Germinal center (tissue), 1 donor: ENCODE measurements around the gene SLIRP.
"Not testable (repeated sequence)": the region's sequence is repeated elsewhere in the genome, so short reads cannot be mapped to it uniquely, and the experiment has no call there.

Experiments used
- DNase-seq: peaks from one replicate; pipeline ENCODE4 v3.0.0; 2012; ENCODE audit warnings: mixed read lengths, low spot score

The SLIRP gene

DNA sequence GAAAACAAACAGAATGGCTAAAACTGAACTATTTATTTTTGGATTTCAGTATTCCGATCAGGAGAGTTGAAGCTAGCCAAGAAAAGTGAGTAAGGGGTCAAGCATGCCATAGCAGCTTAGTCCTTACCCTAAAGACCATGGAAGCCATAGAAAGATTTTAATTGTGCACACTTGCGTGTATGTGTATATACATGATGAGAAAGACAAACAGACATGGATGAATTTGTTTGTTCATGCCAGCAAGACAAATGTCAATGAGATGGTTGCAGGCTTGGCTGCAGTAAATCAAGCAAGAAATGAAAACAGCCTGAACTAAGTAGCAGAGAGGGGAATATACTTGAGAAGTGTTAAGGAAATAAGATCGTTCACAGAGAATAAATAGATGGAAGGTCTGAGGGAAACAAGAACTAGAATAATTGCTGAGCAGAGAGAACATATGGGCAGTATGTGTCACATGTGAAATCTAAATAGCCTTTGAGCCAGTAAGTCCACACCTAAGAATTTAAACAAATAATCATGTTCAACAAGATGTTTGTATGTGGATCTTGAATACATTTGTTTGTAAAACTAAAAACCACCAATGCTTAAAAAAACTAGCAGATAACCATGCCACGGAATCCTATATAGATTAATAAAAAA is 38.3 kb downstream of the SLIRP start:
- no peak for DNase-seq

DNA sequence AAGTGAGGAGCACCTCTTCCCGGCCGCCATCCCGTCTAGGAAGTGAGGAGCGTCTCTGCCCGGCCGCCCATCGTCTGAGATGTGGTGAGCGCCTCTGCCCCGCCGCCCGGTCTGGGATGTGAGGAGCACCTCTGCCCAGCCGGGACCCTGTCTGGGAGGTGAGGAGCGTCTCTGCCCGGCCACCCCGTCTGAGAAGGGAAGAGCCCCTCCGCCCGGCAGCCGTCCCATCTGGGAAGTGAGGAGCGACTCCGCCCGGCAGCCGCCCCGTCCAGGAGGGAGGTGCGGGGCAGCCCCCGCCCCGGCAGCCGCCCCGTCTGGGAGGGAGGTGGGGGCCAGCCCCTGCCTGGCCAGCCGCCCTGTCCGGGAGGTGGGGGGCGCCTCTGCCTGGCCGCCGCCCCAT is 39.5 kb downstream of the SLIRP start:
- DNase-seq = not testable (repeated sequence)

DNA sequence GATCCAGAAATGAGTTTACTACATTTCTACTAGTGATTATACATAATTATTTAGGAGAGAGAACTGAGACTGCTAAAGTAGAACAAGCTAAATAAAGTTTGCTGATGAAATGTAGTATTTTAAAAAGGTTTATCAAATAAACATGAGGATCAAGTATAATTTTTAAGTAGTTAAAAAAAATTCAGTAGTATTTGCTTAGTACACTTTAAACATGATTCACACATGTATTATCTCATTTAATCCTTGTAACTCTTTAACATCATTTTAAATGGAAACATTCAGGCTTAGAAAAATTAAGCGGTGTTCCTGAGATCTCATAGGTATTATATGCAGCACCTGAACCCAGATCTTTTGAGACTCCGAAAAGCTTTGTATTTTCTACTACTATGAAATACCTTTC is 44.4 kb downstream of the SLIRP start:
- no peak for DNase-seq

DNA sequence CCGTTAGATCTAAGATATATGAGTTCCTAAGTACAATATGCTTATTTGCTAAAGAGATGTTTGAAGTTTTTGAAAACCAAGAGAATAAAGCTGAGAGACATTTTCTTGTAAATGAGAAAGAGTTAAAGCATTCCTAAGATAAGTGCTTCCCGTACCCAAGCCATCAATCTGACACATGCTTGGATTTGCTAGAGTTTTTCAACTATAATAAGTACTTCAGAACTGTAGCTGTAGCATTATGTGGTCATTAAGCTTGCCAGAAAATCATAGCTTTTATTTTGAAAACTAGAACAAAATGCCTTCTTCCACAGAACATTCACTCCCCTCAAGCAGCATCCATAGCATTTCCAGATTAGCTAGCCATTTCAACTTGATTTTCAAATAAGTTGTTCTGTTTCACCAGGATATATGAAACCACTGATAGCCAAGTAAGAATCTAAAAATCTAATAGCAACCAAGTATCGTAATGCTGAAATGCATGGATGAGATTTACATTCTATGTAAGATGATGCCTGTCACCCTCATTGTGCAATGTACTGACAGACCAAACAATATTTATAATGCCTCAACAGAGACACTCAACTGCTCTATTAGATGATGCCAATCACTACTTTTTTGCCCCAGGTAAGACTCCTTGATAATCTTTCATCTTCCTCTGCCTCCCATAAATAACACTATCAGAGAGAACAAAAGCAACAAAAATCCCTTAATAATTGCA is 45.1 kb downstream of the SLIRP start:
- DNase-seq = no peak

DNA sequence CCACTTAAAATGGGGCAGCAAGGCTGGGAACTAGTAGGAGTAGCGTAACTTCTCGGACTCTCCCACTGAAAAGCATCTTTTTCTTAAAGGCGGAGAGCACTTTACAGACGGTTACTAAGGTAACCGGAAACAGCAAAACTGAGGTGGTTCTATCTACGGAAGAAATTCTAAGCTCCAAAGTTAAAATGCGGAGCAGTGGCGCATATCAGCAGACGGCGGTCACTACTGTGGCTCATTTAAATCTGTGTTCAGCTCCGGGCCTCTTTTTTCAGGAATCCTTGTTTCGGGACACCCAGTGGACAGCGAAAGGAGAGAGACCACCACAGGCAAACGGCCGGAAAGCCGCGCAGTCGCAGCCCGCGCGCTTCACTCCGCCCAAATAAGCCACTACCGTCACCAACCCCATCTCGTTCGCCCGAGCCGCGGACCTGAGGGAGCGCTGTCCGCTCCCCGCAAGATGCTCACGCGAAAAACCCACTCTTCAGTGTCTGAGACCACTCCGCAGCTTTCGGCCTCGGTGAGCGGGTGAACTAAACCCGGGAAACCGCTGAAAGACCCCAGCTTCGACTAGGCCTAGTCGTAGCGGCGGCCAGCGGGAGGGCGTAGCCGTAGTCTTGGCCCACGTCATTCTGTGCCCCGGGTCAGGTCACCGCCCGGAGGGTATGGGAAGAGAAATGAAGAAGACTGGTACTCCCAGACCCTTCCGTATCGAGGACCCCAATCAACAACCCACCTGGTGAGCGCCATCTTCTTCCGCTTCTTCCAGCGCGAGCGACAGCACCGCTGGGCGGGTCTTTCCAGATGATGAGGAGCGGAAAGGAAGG is 52.7 kb downstream of the SLIRP start, which contains the start of gene SNW1:
Gene SNW1, minus strand, starts transcription at position 776 of the 824 bp plus-strand sequence. Its CDS starts 29 bp downstream, at position 747.
- peak; percentile 93 for DNase-seq

DNA sequence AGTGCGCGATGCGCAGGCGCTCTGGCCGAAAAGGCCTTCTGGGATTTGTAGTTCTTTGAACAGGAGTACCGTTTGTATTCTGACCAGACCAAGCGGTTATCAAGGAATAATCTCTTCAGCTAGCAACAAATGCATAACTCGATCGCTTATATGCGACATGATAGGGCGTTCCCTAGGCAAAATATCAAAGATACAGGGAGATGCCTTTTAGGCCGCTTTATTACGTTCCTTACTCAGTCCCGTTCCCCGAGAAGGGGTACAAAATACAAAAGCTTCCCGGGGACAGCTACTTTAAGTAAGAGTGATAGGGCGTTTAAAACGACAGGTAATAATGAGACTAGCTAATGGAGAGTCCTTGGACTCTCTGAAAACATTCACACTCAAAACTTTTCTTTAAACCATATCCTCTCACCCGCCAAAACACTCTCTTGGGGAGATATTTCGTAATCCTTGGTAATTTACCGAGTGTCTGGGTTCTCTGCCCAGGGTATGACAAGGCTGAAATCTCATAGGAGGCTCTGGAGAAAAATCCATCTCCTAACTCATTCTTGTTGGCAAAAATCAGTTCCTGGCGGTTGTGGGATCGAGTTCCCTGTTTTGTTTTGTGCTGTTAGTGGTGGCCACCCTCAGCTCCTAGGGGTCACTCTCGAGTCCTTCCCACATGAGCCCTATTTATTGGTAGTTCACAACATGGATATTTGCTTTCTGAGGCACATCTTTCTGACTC is 53.5 kb downstream of the SLIRP start:
- DNase-seq = peak; percentile 6

DNA sequence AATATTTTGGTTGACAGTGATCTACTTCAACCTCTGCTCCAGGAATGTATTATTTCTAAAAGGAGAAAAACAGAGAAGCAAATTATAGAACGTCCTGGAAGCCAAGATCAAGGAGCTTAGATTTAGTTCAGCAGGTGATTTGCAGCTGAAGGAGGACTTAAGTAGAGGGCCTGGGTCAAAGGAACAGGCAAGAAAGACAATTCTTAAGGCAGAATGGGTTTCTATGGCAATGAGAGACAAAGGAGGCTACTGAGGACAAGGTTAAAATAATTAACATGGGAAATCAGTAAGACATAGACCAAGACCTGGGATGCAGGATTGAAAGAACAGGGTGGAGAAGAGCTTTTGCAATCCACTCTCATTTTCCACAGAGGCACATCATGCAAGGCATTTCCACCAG is 55.4 kb downstream of the SLIRP start:
- no peak for DNase-seq

DNA sequence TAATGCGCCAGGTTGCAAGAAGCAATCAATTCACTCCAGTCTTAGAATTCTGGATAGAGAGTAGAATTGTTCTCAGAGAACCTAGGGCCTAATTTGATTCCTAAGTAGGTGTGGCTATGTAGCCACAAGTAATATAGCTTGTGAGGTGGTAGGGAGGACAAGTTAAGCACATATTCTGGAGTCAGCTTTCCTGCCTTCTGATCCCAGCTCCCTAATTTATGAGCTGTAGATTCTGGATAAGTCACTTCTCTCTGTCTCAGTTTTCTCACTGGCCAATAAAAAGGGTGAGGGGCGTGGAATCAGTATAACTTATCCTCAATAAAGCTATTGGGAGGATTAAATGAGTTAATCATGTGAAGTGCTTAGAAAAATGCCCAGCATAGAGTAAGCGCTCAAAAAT is 56.1 kb downstream of the SLIRP start:
- no peak for DNase-seq
